GM19397 (cell line): ENCODE data around the gene FZR1.

Source experiments
- ATAC-seq: cut with Tn5 transposase; IDR thresholded peaks from one replicate; pipeline ENCODE4 v1.9.1; 2021; ENCODE audit warnings: mild to moderate bottlenecking, moderate library complexity; ENCODE audit not compliant: unreplicated experiment

FZR1 gene

DNA sequence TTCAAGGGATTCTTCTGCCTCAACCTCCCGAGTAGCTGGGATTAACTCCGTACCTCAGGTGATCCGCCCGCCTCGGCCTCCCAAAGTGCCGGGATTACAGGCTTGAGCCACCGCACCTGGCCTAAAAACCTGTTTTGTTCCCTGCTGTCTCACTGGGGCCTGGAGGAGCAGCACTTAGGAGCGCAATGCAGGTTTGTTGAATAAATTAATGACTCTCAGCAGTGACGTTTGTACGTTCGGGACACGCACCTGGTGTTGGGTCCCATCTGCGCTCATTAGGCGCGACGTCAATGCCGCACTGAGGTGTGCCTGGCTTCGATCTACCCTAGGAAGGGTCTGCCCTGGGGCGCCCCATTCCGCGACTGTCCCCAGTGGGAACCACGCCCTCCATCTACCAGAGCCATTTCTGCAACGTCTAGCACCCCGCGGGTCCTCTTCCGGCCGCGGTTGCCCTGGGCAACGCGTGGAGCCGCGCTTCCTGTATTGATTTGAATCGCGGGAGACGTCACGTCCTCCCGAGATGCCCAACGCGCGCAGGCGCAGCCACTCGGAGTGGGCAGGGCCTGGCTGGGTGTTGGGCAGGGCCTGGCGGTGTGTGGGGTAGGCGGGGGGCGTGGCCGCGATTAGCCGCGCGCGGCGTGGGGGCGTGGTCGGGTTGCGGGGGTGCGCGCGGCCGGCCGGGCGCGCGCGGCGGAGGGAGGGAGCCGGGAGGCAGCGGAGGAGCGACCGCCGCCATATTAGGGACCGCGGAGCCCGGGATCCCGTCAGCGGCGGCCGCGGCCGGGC, at the start of gene FZR1:
TSS of gene FZR1 (plus strand) at position 714 of the 786 bp plus-strand sequence. CDS start 16,679 bp downstream, outside the sequence.
- peak; percentile 81 for ATAC-seq

DNA sequence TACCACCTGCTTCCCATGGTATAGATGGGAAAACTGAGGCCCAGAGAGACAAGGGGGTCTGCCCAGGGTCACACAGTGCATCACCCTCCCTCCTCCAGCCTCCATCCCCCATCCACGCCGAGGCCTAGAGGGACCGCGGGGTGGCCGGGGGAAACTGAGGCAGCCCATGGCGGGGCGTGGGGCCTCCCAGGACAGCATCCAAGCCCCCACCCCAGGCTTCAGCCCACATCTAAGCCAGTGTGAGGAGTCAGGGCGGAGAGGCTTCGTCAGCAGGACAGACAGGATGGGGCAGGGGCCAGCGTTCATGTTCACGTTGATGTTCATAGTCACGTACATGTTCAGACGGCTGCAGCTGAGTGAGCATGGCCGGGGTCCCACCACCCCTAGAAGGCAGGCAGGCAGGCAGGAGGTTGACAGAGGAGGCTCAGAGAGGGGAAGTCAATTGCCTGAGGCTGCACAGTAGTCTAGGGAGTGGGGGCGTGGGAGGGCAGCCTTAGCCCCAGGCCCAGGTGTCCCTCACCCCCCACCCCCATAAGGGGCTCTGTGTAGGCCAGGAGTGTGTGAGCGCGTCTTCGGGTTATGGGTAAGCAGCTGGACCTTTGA, 49.1 kb upstream of the FZR1 start:
- no peak for ATAC-seq

DNA sequence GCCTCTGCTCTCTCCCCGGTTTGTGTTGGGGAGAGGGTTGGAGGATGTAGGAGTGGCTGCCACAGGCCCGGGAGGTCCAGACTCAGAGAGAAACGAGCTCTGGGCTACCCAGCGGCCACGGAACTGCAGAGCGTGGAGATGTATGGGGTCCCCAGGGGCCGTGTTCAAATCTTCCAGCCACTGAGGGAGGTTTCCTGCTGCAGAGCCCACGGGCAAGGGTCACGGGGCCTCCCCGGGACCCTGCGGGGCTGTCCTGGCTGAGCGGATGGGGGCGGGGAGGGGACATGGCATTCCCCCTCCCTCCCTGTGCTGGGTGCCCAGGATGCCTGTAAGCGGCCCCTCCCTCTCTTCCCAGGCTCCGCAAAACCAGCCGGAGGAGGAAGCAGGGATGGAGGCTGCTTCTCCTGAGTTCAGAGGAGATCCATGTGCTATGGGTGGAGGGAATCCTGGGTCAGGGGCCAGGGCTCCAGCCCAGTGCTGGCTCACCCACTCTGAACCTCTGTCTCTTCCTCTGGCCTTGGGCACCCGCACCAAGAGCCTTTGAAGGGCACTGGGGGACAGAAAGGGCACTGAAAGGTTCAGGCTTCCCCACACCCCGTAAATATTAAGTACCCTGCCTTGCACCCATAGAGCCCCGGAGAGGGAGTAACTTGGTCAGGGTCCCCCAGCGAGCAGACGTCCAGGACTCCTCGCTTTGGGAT, 48.4 kb upstream of the FZR1 start:
- ATAC-seq: no peak

DNA sequence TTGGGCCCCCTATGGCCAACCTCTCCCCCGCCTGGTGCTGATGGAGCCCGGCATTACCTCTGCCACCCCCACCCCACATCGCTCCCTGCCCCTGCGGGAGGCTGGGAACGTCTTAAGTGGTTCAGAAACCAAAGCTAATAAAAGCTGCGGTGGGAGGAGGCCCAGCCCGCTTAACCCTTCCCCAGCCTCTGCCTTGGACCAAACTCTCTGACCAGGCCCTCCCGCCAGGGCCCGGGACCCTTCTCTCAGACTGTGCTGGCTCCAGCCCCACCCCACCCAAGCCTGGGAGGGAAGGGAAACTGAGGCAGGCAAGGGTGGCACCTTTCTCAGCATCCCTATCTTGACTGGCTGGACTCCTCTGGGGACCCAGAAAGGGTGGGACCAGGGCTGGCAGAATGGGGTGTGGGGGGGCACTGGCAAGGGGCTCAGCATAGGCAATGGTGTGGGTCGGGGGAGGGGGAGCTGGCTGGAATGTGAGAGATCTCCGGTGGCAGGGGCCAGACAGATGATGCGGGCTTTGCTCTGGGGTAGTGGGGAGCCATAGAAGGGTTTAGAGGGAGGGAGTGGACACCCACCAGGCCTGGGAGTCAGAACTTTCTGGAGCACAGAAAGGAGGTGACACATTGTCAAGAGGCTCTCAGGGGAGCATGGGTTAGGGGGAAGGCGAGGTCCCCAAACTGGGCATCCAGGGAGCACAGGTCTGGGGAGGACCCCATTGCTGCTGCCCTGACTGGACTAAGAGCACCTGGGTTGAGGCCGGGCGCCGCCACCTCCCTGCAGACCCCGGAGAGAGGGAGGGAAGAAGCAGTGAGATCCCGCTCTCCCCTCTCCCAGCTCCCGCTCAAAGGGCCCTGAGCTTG, 47.7 kb upstream of the FZR1 start:
- ATAC-seq: no peak

DNA sequence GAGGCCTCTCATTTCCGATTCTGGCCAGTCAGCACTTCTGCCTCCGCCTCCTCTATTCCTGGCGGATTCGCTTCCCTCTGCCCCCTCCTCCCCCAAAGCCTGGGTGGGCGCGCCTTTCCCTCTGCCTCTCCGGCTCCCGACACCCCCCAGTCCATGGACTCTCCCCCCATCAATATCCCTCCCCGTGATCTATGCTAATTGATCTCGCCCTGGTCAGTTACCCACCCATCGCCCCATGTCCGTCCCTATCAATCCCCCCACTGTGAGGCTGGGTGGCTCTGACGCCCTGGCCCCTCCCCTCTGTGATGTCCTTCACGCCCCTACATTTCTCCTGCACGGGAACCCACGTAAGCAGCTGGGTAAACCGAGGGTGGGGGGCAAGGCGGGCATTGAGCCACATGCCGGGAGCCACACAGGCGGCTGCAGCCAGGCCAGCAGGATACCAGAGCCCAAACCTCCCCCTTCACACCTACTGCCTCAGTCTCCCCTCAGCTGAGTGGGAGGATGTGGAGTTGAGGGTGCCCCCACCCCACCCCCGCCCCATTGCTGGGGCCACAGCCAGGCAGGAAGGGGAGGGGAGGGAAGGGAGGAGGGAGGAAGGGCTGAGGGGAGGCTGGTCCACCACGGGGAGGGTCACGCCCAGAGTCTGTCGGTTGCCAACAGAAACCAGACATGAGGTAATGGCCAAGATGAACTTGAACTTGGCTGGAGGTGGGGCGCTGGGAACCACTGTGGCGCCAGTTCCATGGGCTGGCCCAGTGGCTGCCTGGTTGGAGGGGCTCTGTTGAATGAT, 46.8 kb upstream of the FZR1 start:
- ATAC-seq: no peak

DNA sequence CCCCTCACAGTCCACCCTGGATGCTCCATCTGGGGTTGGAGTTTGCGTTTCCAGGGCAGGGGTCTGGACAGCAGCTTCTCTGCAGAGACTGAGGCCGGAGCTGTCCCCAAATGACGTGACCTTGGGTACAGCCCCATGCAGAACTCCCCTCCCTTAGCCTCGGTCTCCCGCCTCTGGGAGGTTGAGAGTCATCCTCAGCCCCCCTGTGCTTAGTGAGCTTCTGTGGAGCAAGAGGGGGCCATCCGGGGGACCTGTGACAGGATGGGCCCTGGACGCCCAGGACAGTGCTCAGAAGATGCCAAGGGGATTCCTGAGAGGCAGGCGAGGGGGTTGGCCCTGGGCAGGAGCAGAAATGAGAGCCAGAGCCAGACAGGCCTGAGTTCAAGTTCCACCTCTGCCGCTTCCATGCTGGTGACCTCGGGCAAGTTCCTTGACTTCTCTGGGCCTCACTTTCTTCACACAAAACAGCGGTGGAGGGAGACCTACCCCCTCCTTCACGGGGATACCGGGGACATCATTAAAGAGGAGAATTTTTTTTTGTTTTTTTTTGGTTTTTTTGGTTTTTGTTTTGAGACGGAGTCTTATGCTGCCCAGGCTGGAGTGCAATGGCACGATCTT, 46.0 kb upstream of the FZR1 start:
- no peak for ATAC-seq

DNA sequence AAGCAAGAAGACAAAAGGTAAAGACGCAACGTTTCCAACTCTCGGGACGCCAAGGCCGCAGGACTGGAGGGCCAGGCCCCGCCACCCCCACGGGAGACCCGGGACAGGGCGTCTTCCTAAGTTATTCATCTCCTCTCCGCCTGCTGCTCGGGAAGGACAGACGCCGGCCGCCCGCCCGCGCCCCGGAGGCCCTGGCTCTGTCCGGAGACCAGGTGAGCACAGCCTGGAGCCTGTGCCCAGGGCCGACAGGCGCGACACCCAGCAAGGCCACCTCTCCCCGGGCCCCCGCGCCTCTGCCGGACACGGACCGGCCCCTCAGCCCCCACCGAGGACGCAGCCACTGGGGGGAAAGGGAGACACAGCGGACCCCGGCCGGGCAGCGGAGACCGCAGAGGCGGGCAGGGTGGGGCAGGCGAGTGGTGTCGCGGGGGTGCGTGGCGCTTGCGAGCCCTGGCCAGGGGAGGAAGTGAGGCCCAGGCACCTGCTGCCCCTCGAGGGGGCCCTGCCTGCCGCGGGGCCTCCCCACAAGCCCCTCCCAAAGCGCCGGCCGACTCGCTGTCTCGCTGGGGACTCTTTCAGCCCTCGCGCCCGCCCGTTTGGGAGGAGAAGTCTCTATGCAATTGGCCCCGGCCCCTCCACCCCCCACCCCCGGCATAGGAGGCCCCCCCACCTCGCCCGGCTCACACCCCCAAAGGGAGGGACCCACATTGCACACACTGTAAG, 43.0 kb upstream of the FZR1 start:
- no peak for ATAC-seq

DNA sequence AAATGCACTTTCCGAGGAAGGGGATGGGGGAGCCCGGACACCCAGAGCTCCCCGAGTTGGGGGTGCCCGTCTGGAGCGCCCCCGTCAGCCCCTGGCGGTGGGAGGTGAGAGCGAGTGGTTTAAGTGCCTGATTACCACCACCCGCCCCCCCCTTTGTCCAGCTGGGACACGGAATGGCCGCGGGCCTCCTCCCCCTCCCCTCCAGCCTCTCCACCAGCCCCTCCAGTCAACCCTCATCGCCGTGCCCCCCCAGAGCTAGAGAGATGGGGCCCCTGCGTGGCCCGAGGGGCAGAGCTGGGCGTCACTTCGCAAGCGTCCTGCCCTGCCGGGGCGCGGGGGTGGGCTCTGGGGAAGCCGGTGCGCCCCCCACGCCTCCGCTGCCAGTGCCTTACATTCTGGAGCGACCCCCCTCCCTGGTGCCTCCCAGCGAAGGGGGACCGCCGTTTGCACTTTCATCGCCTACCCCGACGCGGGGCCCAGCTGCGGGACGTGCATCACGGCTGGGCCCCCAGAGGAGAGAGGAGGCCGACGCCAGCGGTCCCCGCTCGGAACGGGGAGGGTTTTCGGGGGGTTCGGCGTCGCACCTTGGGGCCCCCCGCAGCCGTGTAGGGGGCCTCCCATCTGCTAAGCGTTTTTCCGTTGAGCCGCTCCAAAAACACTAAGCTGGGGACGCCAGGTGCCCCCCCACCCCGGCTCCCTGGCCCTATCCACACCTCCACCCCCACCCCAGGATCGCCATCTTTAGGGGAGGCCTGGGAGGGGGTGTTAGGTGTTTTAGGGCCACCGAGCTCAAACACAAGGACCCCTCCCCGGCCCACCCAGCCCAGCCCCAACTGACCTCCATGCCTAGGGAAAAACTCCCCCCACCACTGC, 42.2 kb upstream of the FZR1 start:
- ATAC-seq: no peak

DNA sequence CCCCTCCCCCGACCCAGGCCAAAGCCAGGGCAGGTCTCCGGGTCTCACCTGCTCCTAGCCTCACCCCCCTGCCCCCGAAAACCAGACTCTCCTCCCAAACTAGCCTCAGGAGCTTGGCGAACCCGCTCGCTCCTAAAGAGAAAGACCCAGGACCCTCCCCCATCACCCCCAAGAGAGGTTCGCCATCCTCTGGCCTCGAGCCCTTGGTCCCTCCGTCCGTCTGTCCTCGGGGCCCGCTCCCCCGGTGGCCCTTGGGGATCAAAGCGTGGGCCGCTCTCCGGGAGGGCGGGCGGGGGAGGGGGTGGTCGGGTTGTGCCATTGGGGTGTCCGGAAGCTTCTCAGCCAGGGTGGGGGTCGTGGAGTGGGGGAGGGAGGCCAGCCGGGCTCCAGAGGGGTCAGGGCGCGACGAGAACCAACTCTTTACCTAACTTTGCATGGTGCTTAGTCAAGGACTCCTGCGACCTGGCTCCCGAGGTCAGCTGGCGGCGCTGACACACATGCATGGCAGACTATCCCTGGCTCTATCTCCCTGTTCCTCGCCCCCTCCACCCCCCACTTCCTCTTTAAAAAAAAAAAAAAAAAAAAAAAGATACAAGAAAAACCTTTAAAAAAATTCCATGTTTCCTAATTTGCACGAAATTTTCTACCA, 41.4 kb upstream of the FZR1 start:
- ATAC-seq: no peak

DNA sequence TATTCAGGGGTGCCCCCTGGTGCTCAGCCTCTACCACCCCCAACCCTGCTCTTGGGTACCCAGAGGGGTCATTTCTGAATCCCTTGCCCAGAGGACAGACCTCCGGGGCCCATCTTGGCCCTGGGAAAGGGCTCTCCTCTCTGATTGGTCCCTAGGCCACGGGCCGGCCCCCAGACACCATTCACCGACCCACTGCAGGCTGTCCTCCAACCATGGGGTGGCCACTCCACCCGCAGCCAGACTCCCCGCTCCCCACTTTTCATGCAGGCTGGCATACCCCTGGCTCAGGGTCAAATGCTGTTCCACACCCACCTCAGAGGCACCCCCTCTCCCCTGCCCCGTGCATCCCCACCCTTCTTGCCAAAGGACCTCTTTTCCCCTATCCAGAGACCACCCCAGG, 40.6 kb upstream of the FZR1 start:
- no peak for ATAC-seq

DNA sequence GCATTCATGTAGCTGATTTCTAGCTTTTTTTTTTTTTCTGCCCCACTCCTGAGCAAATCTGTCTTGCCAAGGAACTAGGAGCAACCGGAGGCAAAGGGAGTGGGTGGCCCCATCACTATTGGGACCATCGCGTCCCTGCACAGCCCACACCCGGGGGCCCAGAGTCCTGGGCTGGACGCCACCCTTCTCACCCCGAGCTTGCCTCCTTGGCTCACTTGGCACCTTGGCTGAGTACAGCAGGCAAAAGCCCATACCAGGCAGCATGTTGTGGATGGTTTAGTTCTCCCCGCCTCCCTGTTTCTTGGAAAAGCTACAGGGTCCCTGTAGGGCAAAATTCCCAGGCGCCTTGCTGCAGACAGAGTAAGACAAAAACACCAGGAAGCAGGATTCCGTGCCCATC, 39.5 kb upstream of the FZR1 start:
- ATAC-seq: no peak

DNA sequence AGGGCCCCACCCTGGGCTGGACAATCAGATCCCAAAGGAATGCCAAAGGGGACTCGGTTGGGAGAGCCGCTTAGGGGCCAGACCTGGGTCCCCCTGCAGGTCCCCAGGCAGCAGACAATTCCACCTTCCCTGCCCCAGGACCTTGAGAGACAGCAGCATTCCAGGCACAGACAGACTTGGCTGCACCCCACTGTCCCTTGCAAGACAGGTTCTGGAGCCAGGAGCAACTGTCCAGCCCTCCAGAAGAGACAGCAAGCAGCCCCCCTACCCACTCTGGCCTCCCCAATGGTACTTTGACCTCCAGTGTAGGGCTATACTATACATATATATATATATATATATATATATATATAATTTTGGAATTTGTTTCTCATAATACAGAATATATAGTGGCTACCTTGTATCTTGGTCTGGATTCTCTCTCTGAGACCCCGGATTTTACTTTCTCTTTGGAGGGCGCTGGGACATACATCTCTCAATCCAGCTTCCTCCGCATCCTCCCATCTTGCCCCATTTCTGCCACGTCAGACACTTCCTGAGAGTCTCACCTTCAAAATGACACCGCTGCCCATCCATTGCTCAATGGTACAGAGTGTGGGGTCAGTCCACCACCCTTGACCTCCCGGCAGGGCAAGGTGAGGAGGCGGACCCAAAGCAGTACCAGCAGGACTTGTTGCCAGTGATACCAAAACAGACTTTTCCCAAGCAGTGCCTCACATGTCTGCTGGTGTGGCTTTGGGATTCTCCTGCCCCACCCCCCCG, 38.5 kb upstream of the FZR1 start:
- ATAC-seq: no peak

DNA sequence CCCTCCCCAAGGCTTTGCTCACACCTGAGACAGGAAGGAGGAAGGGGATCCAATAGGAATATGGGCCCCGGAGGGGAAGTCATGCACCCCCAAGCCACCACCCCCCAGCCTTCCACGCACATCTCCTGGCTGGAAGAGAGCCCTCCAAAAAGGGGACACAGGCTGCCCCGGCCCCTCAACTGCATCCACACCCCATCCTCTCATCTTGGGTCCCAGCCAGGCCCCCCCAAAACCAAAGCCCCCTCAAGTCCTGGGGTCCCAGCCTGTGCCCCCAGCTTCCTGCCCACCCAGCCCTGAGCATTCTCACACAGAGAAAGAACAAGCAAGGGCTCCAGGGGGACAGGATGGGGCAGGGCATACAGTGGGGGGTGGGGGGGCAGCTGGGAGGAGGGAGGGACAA, 37.9 kb upstream of the FZR1 start:
- no peak for ATAC-seq

DNA sequence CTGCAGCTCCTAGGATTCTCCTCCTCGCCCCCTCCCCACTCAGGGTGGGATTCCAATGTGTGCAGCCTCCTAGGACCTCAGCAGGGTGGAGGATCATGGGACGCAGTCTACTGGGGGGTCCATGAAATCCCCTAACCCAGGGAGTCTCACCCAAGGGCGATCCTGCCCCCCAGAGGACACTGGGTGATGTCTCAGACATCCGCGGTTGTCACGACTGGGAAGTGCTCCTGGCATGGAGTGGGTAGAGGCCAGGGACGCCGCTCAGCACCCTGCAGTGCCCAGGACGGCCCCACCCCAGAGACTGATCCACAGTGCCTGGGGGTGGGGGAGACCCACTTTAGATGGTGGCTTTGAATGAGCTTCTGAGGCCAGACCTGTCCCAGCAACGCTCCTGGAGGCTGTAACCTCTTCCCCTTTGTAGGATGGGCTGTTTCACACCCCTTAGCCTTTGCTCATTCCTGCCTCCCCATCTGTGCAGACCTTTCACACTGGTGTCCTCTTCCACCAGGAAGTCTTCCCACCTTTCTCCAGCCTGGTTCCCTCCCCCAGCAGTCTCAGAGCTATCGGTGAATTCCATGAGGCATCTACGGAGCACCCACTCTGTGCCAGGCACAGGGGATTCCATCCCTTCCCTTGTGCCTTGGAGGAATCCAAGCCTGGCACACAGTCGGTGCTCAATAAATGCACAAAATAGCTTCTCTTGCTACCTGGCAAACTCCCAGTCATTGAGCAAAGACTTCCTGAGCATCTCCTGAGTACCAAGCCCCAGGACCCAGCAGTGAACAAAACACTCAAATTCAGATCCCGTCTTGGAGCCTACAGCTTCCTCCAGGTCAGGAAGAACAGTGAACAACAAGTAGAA, 36.2 kb upstream of the FZR1 start:
- ATAC-seq: no peak

DNA sequence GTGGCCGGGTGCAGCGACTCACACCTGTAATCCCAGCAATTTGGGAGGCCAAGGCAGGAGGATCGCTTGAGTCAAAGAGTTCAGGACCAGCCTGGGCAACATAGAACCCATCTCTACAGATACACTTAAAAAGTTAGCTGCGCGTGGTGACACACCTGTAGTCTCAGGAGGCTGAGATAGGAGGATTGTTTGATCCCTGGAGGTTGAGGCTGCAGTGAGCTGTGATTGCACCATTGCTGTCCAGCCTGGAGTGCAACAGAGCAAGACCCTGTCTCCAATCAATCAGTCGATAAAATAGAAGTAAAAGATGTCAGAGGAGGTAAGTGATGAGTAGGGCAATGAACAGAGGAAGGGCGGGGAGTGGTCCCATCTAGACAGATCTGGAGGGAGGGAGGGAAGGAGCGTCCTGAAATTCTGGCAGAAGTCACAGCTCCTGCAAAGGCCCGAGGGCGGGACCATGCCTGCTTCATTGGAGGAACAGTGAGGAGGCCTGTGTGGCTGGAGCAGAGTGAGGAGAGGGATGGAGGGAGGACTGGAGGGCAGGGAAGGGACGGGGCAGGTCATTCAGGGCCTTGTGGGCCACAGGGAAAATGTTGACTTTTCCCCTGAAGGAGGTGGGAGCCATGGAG, 35.5 kb upstream of the FZR1 start:
- ATAC-seq: no peak
